K562 (cell line): ENCODE results near the gene ARHGEF1. TPM values are rescaled to one million over a fixed set of nuclear protein-coding genes. Genes with fewer than 3 reads are reported as not detected.

Source experiments
- ARID4B ChIP-seq: sonication (generic); formaldehyde crosslinking; IDR thresholded peaks from 2 replicates; pipeline ENCODE4 v1.8.0; 2022; ENCODE audit warnings: mild to moderate bottlenecking, missing genetic modification reagents
- ATF3 ChIP-seq, 2 experiments: fragments of 450-650 bp in 1 of 2; sonication (generic) in 1 of 2; formaldehyde crosslinking in 1 of 2; IDR thresholded peaks in 1 of 2; conservative IDR thresholded peaks in 1 of 2; 2 replicates each; pipeline versions ENCODE4 v1.6.1 to v1.8.1; 2016 to 2023; ENCODE audit warnings: mild to moderate bottlenecking in 2 of 2, moderate library complexity in 2 of 2, inconsistent platforms in 1 of 2, missing genetic modification reagents in 1 of 2
- NCOA1 ChIP-seq: fragments of 450-650 bp; IDR thresholded peaks from 2 replicates; pipeline ENCODE4 v1.6.1; 2016; ENCODE audit warnings: low read depth
- NFIC ChIP-seq: fragments of 450-650 bp; IDR thresholded peaks from 2 replicates; pipeline ENCODE4 v1.6.1; 2017; ENCODE audit warnings: mild to moderate bottlenecking, inconsistent platforms
- ZBTB7A ChIP-seq: IDR thresholded peaks from 2 replicates; pipeline ENCODE4 v1.6.1; 2011; ENCODE audit warnings: low read depth, mild to moderate bottlenecking, low read length, moderate library complexity, borderline replicate concordance; ENCODE audit not compliant: control insufficient read depth
- polyA plus RNA-seq, 8 experiments: library from polyadenylated mRNA; depleted of rRNA in 4 of 8; stranded (reverse) in 5 of 8; unstranded in 3 of 8; fragments of >200 nt; fragmentation: Nextera tagmentation in 2 of 8; fragmentation: Illumina TruSeq in 1 of 8; extraction: Ambion mirVana in 2 of 8; extraction: Trizol in 1 of 8; gene quantifications; 2 replicates each; pipeline versions ENCODE4 v1.2.1 to v1.2.3, GENCODE V29; 2011 to 2014; ENCODE audit warnings: inconsistent platforms in 1 of 8, missing spikeins in 1 of 8
- total RNA-seq, 7 experiments: library from RNA; depleted of rRNA in 6 of 7; stranded (reverse); fragments of >200 nt in 6 of 7; fragmentation: Illumina TruSeq in 2 of 7; extraction: Trizol in 2 of 7; gene quantifications; 2 replicates each; pipeline versions ENCODE4 v1.2.1 to v1.2.3, GENCODE V29; 2011 to 2021; ENCODE audit warnings: low replicate concordance in 1 of 7
- TF ChIP-seq, protein P1 (sequence below): sonication (generic); formaldehyde crosslinking; IDR thresholded peaks from 2 replicates; pipeline ENCODE4 v1.8.0; 2022; ENCODE audit warnings: missing genetic modification reagents, mild to moderate bottlenecking, moderate library complexity, borderline replicate concordance

Gene ARHGEF1
- total and polyA plus RNA-seq, 9 of the 15 experiments (the other 6 are each of a cell fraction or from before 2014, with no cell fraction given): 1.9 to 149 (median 29.8) TPM

GRCh38 chr19:41927497-41928192, 44.7 kb downstream of the ARHGEF1 start (continued):
- TF ChIP-seq ATF3 (IDR thresholded peaks at IDR 0.05) (no peak), ATF3 (CRISPR knock-in tag; conservative IDR thresholded peaks at IDR 0.05) (no peak), ZBTB7A (peak; percentile 23; the same call in 1 of the 2 replicates), ARID4B (CRISPR knock-in tag) (0 out of 2 replicates have a peak, but pooled peaks have one; percentile 4), NCOA1 (no peak), NFIC (0 out of 2 replicates have a peak, but pooled peaks have one; percentile 11)
- TF ChIP-seq, protein P1, sequence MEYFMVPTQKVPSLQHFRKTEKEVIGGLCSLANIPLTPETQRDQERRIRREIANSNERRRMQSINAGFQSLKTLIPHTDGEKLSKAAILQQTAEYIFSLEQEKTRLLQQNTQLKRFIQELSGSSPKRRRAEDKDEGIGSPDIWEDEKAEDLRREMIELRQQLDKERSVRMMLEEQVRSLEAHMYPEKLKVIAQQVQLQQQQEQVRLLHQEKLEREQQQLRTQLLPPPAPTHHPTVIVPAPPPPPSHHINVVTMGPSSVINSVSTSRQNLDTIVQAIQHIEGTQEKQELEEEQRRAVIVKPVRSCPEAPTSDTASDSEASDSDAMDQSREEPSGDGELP: 0 out of 2 replicates have a peak, but pooled peaks have one; percentile 9
